Activated CD4-positive, alpha-beta T cell treated with anti-CD3 and anti-CD28 coated beads for 48 hours (primary cell): ENCODE data around the gene SYNM.

ENCODE experiments used
- DNase-seq: peaks from one replicate; pipeline ENCODE4 v3.0.0-alpha.2; 2020

Gene SYNM

GRCh38 chr15:99143242-99143641 lies 38.4 kb downstream of the SYNM start:
- no peak for DNase-seq

GRCh38 chr15:99143655-99144610 lies 39.1 kb downstream of the SYNM start:
- DNase-seq: no peak

- DNase-seq: no peak
Observed at GRCh38 chr15:99145005-99145404, 40.1 kb downstream of the SYNM start.

- no peak for DNase-seq
Observed at GRCh38 chr15:99145778-99146177, 40.9 kb downstream of the SYNM start.

- DNase-seq: no peak
Observed at GRCh38 chr15:99146661-99147060, 41.8 kb downstream of the SYNM start.

- DNase-seq: no peak
Observed at GRCh38 chr15:99148851-99149276, 44.0 kb downstream of the SYNM start.

GRCh38 chr15:99149366-99149765 lies 44.5 kb downstream of the SYNM start:
- DNase-seq: no peak

- DNase-seq: no peak
Observed at GRCh38 chr15:99151156-99151555, 46.3 kb downstream of the SYNM start.

GRCh38 chr15:99153026-99153535 lies 48.2 kb downstream of the SYNM start:
- no peak for DNase-seq

GRCh38 chr15:99154271-99154670 lies 49.4 kb downstream of the SYNM start:
- DNase-seq: no peak

GRCh38 chr15:99155961-99156443 lies 51.1 kb downstream of the SYNM start:
- no peak for DNase-seq

- no peak for DNase-seq
Observed at GRCh38 chr15:99157456-99157855, 52.6 kb downstream of the SYNM start.

- DNase-seq: no peak
Observed at GRCh38 chr15:99158626-99159412, 53.9 kb downstream of the SYNM start.

- DNase-seq: no peak
Observed at GRCh38 chr15:99163271-99164062, 58.6 kb downstream of the SYNM start.

- no peak for DNase-seq
Observed at GRCh38 chr15:99164119-99164518, 59.2 kb downstream of the SYNM start.

GRCh38 chr15:99165020-99165790 lies 60.3 kb downstream of the SYNM start:
- no peak for DNase-seq

GRCh38 chr15:99165956-99166689 lies 61.2 kb downstream of the SYNM start:
- no peak for DNase-seq

GRCh38 chr15:99167201-99167600 lies 62.3 kb downstream of the SYNM start:
- no peak for DNase-seq

GRCh38 chr15:99167640-99168039 lies 62.8 kb downstream of the SYNM start:
- no peak for DNase-seq

- no peak for DNase-seq
Observed at GRCh38 chr15:99168601-99169580, 64.0 kb downstream of the SYNM start.
